SK-N-SH (cell line): ENCODE results near the gene CCL24. TPM values are rescaled to one million over a fixed set of nuclear protein-coding genes. Genes with fewer than 3 reads are reported as not detected.
"Not testable (repeated sequence)": the region's sequence is repeated elsewhere in the genome, so short reads cannot be mapped to it uniquely, and the experiment has no call there.

ENCODE experiments used
- CTCF ChIA-PET: fragments of 300-600, 350-600 bp; formaldehyde crosslinking; extraction: SDS; loops from one replicate; lab custom pipeline; 2021; lab: Yijun Ruan, JAX
- POLR2A ChIA-PET: fragments of 350-600 bp; sonication (Branson Sonifier 250); formaldehyde crosslinking; extraction: SDS; loops from one replicate; lab custom pipeline; 2020; ENCODE audit warnings: antibody characterized with exemption, inconsistent platforms; lab: Yijun Ruan, JAX
- DNase-seq: peaks from one replicate; pipeline ENCODE4 v3.0.0; 2012
- H2AFZ ChIP-seq: fragments of 200-600 bp; sonication (generic); 2 replicates; pipeline ENCODE4 v1.8.1; 2016; ENCODE audit warnings: antibody characterized with exemption, mild to moderate bottlenecking, low read depth
- H3F3A ChIP-seq: fragments of 200-600 bp; sonication (generic); replicated peaks from 2 replicates; pipeline ENCODE3; 2016; ENCODE audit warnings: antibody characterized with exemption, mild to moderate bottlenecking; ENCODE audit not compliant: insufficient read depth
- H3K27ac ChIP-seq, 2 experiments: fragments of 200-500 bp in 1 of 2; fragments of 200-600 bp in 1 of 2; sonication (Bioruptor generic) in 1 of 2; sonication (generic), shearing (Covaris generic) in 1 of 2; 2 replicates each; pipeline versions ENCODE4 v1.5.1 to v1.6.1; 2014 to 2016; ENCODE audit warnings: low read depth in 2 of 2, inconsistent platforms in 1 of 2, low read length in 1 of 2, mild to moderate bottlenecking in 1 of 2, mixed read lengths in 1 of 2
- H3K27me3 ChIP-seq: fragments of 200-600 bp; sonication (generic), shearing (Covaris generic); 2 replicates; pipeline ENCODE4 v1.6.1; 2016; ENCODE audit warnings: mixed run types; ENCODE audit not compliant: insufficient read depth
- H3K36me3 ChIP-seq, 2 experiments: fragments of 200-500 bp in 1 of 2; fragments of 200-600 bp in 1 of 2; sonication (Bioruptor generic) in 1 of 2; sonication (generic) in 1 of 2; replicated peaks in 1 of 2; 2 replicates each; pipeline versions ENCODE3 to v1.5.1; 2014 to 2016; ENCODE audit warnings: low read length in 1 of 2, mild to moderate bottlenecking in 1 of 2; ENCODE audit not compliant: insufficient read depth in 2 of 2, control insufficient read depth in 1 of 2
- H3K4me1 ChIP-seq, 2 experiments: fragments of 200-500 bp in 1 of 2; fragments of 200-600 bp in 1 of 2; sonication (Bioruptor generic) in 1 of 2; sonication (generic), shearing (Covaris generic) in 1 of 2; 2 replicates each; pipeline versions ENCODE4 v1.5.1 to v1.6.1; 2014 to 2016; ENCODE audit warnings: low read depth in 1 of 2, low read length in 1 of 2, mixed run types in 1 of 2; ENCODE audit not compliant: insufficient read depth in 2 of 2, control insufficient read depth in 1 of 2
- H3K4me2 ChIP-seq: fragments of 200-600 bp; sonication (generic), shearing (Covaris generic); 2 replicates; pipeline ENCODE4 v1.6.1; 2017; ENCODE audit warnings: mixed run types
- H3K4me3 ChIP-seq, 2 experiments: fragments of 200-500 bp in 1 of 2; fragments of 200-600 bp in 1 of 2; sonication (Bioruptor generic) in 1 of 2; sonication (generic), shearing (Covaris generic) in 1 of 2; 2 replicates each; pipeline versions ENCODE4 v1.5.1 to v1.8.1; 2014 to 2016; ENCODE audit warnings: low read depth in 2 of 2, inconsistent platforms in 1 of 2, low read length in 1 of 2, mild to moderate bottlenecking in 1 of 2, mixed read lengths in 1 of 2, moderate library complexity in 1 of 2
- H3K79me2 ChIP-seq: fragments of 200-600 bp; sonication (generic); 2 replicates; pipeline ENCODE4 v1.8.1; 2017; ENCODE audit warnings: mild to moderate bottlenecking; ENCODE audit not compliant: insufficient read depth
- H3K9ac ChIP-seq: fragments of 200-600 bp; sonication (generic); 2 replicates; pipeline ENCODE4 v1.6.1; 2017; ENCODE audit warnings: mixed run types
- H3K9me2 ChIP-seq: fragments of 200-600 bp; sonication (generic); 2 replicates; pipeline ENCODE4 v1.6.1; 2017; ENCODE audit warnings: mixed run types
- H3K9me3 ChIP-seq: fragments of 200-600 bp; sonication (generic); 2 replicates; pipeline ENCODE4 v1.6.1; 2017; ENCODE audit warnings: mixed run types, mild to moderate bottlenecking, moderate library complexity
- H4K20me1 ChIP-seq: fragments of 200-600 bp; sonication (generic); 2 replicates; pipeline ENCODE4 v1.6.1; 2017; ENCODE audit warnings: mild to moderate bottlenecking, mixed run types; ENCODE audit not compliant: insufficient read depth
- ELF1 ChIP-seq: IDR thresholded peaks from 2 replicates; pipeline ENCODE4 v1.4.0; 2012
- EP300 ChIP-seq, 2 experiments: IDR thresholded peaks; 2 replicates each; pipeline versions ENCODE4 v1.4.0 to v1.6.1; 2012; ENCODE audit warnings: borderline replicate concordance in 1 of 2, low read depth in 1 of 2, low read length in 1 of 2
- EZH2phosphoT487 ChIP-seq: fragments of 200-600 bp; sonication (generic); IDR thresholded peaks from 2 replicates; pipeline ENCODE4 v1.6.1; 2017; ENCODE audit warnings: low read depth, mixed run types, mild to moderate bottlenecking, antibody characterized with exemption, moderate library complexity, borderline replicate concordance
- FOSL2 ChIP-seq: IDR thresholded peaks from 2 replicates; pipeline ENCODE4 v1.4.0; 2012; ENCODE audit warnings: low read depth, mild to moderate bottlenecking, moderate library complexity, borderline replicate concordance
- FOXM1 ChIP-seq: IDR thresholded peaks from 2 replicates; pipeline ENCODE4 v1.4.0; 2012; ENCODE audit warnings: low read depth, mild to moderate bottlenecking
- GABPA ChIP-seq: IDR thresholded peaks from 2 replicates; pipeline ENCODE4 v1.4.0; 2012; ENCODE audit warnings: low read depth, mild to moderate bottlenecking
- JUND ChIP-seq: IDR thresholded peaks from 2 replicates; pipeline ENCODE4 v1.4.0; 2012
- RAD21 ChIP-seq: IDR thresholded peaks from 2 replicates; pipeline ENCODE4 v1.6.1; 2012; ENCODE audit warnings: mild to moderate bottlenecking, low read length
- SMC3 ChIP-seq: IDR thresholded peaks from 2 replicates; pipeline ENCODE4 v1.6.1; 2012; ENCODE audit warnings: low read depth, low read length, improper control_type of control experiment
- TAF1 ChIP-seq: IDR thresholded peaks from 2 replicates; pipeline ENCODE4 v1.6.1; 2012; ENCODE audit warnings: low read depth, mild to moderate bottlenecking, low read length, moderate library complexity, borderline replicate concordance
- TCF12 ChIP-seq: IDR thresholded peaks from 2 replicates; pipeline ENCODE4 v1.4.0; 2012
- TEAD4 ChIP-seq: IDR thresholded peaks from 2 replicates; pipeline ENCODE4 v1.4.0; 2012; ENCODE audit warnings: mild to moderate bottlenecking, borderline replicate concordance; ENCODE audit not compliant: insufficient read depth
- YY1 ChIP-seq: IDR thresholded peaks from 2 replicates; pipeline ENCODE4 v1.4.0; 2012; ENCODE audit warnings: low read depth, mild to moderate bottlenecking
- WGBS: methylation state at CpG from one replicate; pipeline ENCODE4 v1.1.6; 2017; ENCODE audit warnings: low lambda C conversion rate; 5-methylcytosine and 5-hydroxymethylcytosine counted together
- polyA plus RNA-seq, 3 experiments: library from polyadenylated mRNA; depleted of rRNA; stranded (reverse); fragments of >200 nt; gene quantifications; 2 replicates each; pipeline ENCODE4 v1.2.3, GENCODE V29; 2012
- TF ChIP-seq, protein P1 (sequence below): fragments of 150-350 bp; IDR thresholded peaks from 2 replicates; pipeline ENCODE4 v1.6.1; 2016; ENCODE audit warnings: mild to moderate bottlenecking, low read depth, low read length
- TF ChIP-seq, protein P2 (sequence below): IDR thresholded peaks from 2 replicates; pipeline ENCODE4 v1.4.0; 2012; ENCODE audit warnings: low read depth, borderline replicate concordance
- TF ChIP-seq, protein P3 (sequence below): IDR thresholded peaks from 2 replicates; pipeline ENCODE4 v1.4.0; 2012; ENCODE audit warnings: low read depth
- TF ChIP-seq, protein P4 (sequence below): fragments of 200-600 bp; sonication (generic); IDR thresholded peaks from 2 replicates; pipeline ENCODE4 v1.6.1; 2017; ENCODE audit warnings: antibody characterized with exemption, mild to moderate bottlenecking, moderate library complexity
- TF ChIP-seq, protein P5 (sequence below): IDR thresholded peaks from 2 replicates; pipeline ENCODE4 v1.4.0; 2012; ENCODE audit warnings: low read depth, borderline replicate concordance

CCL24 gene
- polyA plus RNA-seq, 1 of the 3 experiments (the other 2 are of a cell fraction) = not detected

DNA sequence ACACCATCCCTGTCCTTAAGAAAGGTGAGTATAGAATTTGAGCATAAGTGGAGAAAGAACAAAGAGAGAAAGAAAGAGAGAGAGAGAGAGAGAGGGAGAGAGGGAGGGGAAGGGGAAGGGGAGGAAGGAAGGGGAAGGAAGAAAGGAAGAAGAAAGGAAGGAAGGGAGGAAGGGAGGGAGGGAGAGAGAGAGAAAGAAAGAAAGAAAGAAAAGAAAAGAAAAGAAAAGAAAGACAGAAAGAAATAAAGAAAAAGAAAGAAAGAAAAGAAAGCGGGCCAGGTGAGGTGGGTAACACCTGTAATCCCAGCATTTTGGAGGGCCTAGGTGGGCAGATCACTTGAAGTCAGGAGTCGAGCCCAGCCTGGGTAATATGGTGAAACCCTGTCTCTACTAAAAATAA, 19.9 kb downstream of the CCL24 start:
- no peaks in the 10 kb centered on the region for H3K9me3 ChIP-seq
- no peaks in the 10 kb centered on the region for H4K20me1 ChIP-seq
- H3K9ac ChIP-seq = no peak overlapping the region
- no peaks in the 10 kb centered on the region for H3F3A ChIP-seq
- no peaks in the 10 kb centered on the region for H3K4me1 ChIP-seq
- DNase-seq = no peak
- WGBS = 64% methylated on average over 2 of the region's 2 CpGs
- no peaks in the 10 kb centered on the region for H3K9me2 ChIP-seq
- ChIA-PET POLR2A (no interaction called here), CTCF (no interaction called here)
- H3K27me3 ChIP-seq = peaks cover 43% of the 10 kb centered on the region
- TF ChIP-seq GABPA = no peak
- no peak for TF ChIP-seq EZH2phosphoT487
- no peak for TF ChIP-seq FOXM1
- no peak for TF ChIP-seq TEAD4
- TF ChIP-seq EP300 (IDR thresholded peaks at IDR 0.05; ENCODE audit: borderline replicate concordance in 1 of 2, low read depth in 1 of 2, low read length in 1 of 2) = no peak
- TF ChIP-seq RAD21 = no peak
- TF ChIP-seq, protein P1, sequence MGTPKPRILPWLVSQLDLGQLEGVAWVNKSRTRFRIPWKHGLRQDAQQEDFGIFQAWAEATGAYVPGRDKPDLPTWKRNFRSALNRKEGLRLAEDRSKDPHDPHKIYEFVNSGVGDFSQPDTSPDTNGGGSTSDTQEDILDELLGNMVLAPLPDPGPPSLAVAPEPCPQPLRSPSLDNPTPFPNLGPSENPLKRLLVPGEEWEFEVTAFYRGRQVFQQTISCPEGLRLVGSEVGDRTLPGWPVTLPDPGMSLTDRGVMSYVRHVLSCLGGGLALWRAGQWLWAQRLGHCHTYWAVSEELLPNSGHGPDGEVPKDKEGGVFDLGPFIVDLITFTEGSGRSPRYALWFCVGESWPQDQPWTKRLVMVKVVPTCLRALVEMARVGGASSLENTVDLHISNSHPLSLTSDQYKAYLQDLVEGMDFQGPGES = no peak
- TF ChIP-seq YY1 = no peak
- TF ChIP-seq, protein P2, sequence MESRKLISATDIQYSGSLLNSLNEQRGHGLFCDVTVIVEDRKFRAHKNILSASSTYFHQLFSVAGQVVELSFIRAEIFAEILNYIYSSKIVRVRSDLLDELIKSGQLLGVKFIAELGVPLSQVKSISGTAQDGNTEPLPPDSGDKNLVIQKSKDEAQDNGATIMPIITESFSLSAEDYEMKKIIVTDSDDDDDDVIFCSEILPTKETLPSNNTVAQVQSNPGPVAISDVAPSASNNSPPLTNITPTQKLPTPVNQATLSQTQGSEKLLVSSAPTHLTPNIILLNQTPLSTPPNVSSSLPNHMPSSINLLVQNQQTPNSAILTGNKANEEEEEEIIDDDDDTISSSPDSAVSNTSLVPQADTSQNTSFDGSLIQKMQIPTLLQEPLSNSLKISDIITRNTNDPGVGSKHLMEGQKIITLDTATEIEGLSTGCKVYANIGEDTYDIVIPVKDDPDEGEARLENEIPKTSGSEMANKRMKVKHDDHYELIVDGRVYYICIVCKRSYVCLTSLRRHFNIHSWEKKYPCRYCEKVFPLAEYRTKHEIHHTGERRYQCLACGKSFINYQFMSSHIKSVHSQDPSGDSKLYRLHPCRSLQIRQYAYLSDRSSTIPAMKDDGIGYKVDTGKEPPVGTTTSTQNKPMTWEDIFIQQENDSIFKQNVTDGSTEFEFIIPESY = no peak
- TF ChIP-seq FOSL2 = no peak
- TF ChIP-seq, protein P3, sequence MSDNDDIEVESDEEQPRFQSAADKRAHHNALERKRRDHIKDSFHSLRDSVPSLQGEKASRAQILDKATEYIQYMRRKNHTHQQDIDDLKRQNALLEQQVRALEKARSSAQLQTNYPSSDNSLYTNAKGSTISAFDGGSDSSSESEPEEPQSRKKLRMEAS = no peak
- no peak for TF ChIP-seq JUND
- TF ChIP-seq, protein P4, sequence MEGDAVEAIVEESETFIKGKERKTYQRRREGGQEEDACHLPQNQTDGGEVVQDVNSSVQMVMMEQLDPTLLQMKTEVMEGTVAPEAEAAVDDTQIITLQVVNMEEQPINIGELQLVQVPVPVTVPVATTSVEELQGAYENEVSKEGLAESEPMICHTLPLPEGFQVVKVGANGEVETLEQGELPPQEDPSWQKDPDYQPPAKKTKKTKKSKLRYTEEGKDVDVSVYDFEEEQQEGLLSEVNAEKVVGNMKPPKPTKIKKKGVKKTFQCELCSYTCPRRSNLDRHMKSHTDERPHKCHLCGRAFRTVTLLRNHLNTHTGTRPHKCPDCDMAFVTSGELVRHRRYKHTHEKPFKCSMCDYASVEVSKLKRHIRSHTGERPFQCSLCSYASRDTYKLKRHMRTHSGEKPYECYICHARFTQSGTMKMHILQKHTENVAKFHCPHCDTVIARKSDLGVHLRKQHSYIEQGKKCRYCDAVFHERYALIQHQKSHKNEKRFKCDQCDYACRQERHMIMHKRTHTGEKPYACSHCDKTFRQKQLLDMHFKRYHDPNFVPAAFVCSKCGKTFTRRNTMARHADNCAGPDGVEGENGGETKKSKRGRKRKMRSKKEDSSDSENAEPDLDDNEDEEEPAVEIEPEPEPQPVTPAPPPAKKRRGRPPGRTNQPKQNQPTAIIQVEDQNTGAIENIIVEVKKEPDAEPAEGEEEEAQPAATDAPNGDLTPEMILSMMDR = no peak
- TF ChIP-seq, protein P5, sequence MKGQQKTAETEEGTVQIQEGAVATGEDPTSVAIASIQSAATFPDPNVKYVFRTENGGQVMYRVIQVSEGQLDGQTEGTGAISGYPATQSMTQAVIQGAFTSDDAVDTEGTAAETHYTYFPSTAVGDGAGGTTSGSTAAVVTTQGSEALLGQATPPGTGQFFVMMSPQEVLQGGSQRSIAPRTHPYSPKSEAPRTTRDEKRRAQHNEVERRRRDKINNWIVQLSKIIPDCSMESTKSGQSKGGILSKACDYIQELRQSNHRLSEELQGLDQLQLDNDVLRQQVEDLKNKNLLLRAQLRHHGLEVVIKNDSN = no peak
- TF ChIP-seq TAF1 = no peak
- TF ChIP-seq ELF1 = no peak
- TF ChIP-seq SMC3 = no peak
- TF ChIP-seq TCF12 = no peak
- no peak overlapping the region for H3K4me3 ChIP-seq
- H3K4me2 ChIP-seq = no peak overlapping the region
- H3K27ac ChIP-seq = no peak overlapping the region
- H3K79me2 ChIP-seq = no peaks in the 10 kb centered on the region
- H2AFZ ChIP-seq = no peak overlapping the region
- no peaks in the 10 kb centered on the region for H3K36me3 ChIP-seq

DNA sequence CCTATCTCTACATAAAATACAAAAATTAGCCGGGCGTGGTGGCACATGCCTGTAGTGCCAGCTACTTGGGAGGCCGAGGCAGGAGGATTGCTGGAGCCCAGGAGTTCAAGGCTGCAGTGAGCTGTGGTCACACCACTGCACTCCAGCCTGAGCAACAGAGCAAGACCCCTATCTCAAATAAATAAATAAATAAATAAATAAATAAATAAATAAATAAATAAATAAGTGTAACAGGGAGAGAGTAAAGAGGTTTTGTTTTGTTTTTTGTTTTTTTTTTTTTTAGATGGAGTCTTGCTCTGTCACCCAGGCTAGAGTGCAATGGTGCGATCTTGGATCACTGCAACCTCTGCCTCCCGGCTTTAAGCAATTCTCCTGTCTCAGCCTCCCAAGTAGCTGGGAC, 21.0 kb downstream of the CCL24 start:
- H3F3A ChIP-seq, H3K4me2 ChIP-seq, H3K79me2 ChIP-seq, DNase-seq, H3K27ac ChIP-seq, POLR2A ChIA-PET, H3K9ac ChIP-seq, H2AFZ ChIP-seq, H4K20me1 ChIP-seq, H3K4me3 ChIP-seq, H3K9me2 ChIP-seq, H3K4me1 ChIP-seq, H3K36me3 ChIP-seq, H3K9me3 ChIP-seq: not testable (repeated sequence)
- WGBS = 100% methylated on average over 5 of the region's 5 CpGs
- CTCF ChIA-PET = interaction anchor here (2.1 kb wide), 1 partner anchor 73 kb away, joined by 4 read pairs; no protein-coding TSS in a partner anchor
- H3K27me3 ChIP-seq = peaks cover 37% of the 10 kb centered on the region
